ENCODE measurements around the gene MPP1. TPM values are rescaled to one million over a fixed set of nuclear protein-coding genes. Genes with fewer than 3 reads are reported as not detected.

The MPP1 gene
- total RNA-seq: 3.2 and 6.2 TPM in 2 replicates

GRCh38 chrX:154804957-154805695 lies at the start of gene MPP1:
Gene MPP1, minus strand, starts transcription at chrX:154805485. Its CDS starts 112 bp downstream, at chrX:154805373.

GRCh38 chrX:154834562-154834961 lies 29.3 kb upstream of the MPP1 start, which contains the start of gene SMIM9:
Gene SMIM9, minus strand, starts transcription at chrX:154834662. Its CDS starts 3,806 bp downstream, at chrX:154830856.

GRCh38 chrX:154762537-154763296 lies 42.6 kb downstream of the MPP1 start, which contains the start of gene DKC1:
Gene DKC1, plus strand, starts transcription at chrX:154762864. Its CDS starts 102 bp downstream, at chrX:154762966.

GRCh38 chrX:154750301-154751202 lies 54.7 kb downstream of the MPP1 start, which contains the start of gene GAB3:
Gene GAB3, minus strand, starts transcription at chrX:154751077. Its CDS starts 52 bp downstream, at chrX:154751025.

Other genes starting within 250 kb of the MPP1 start
- not detected in 2 replicates for gene CTAG1A, start 220.4 kb downstream of the MPP1 start, total RNA-seq
- gene CTAG1B, start 186.2 kb downstream of the MPP1 start, total RNA-seq: not detected in 2 replicates
- not detected in 2 replicates for gene CTAG2, start 151.9 kb downstream of the MPP1 start, total RNA-seq
- gene GAB3, start 54.4 kb downstream of the MPP1 start, total RNA-seq: 0.11 and 0.31 TPM in 2 replicates
- 35.5 and 64.2 TPM in 2 replicates for gene DKC1, start 42.6 kb downstream of the MPP1 start, total RNA-seq
- gene SMIM9, start 29.2 kb upstream of the MPP1 start, total RNA-seq: not detected in 2 replicates
- gene F8A1, start 80.9 kb upstream of the MPP1 start, total RNA-seq: 2.4 TPM in 1 of 2 replicates, not detected in the other
- 0.04 and 1.2 TPM in 2 replicates for gene F8, start 217.2 kb upstream of the MPP1 start, total RNA-seq
- 39.1 and 47.0 TPM in 2 replicates for gene FUNDC2, start 221.4 kb upstream of the MPP1 start, total RNA-seq